IPS DF 6.9 (cell line): ENCODE data around the gene PGK2.

Source experiments
- DNase-seq: peaks from one replicate; pipeline ENCODE4 v3.0.0-alpha.2; 2013; ENCODE audit warnings: low read depth, low spot score
- H3K27ac ChIP-seq: one replicate; pipeline ENCODE4 v1.5.1; 2013; ENCODE audit warnings: low read length, control low read depth
- H3K27me3 ChIP-seq: 2 replicates; pipeline ENCODE4 v1.6.1; 2013; ENCODE audit warnings: mild to moderate bottlenecking, low read length; ENCODE audit not compliant: control insufficient read depth, insufficient read depth
- H3K36me3 ChIP-seq: 2 replicates; pipeline ENCODE4 v1.6.1; 2013; ENCODE audit warnings: low read length; ENCODE audit not compliant: control insufficient read depth, insufficient read depth
- H3K4me1 ChIP-seq: 2 replicates; pipeline ENCODE4 v1.6.1; 2013; ENCODE audit warnings: low read length; ENCODE audit not compliant: control insufficient read depth, insufficient read depth
- H3K4me3 ChIP-seq: 2 replicates; pipeline ENCODE4 v1.5.1; 2013; ENCODE audit warnings: mild to moderate bottlenecking, low read length
- H3K9me3 ChIP-seq: 2 replicates; pipeline ENCODE4 v1.6.1; 2013; ENCODE audit warnings: low read length, inconsistent platforms; ENCODE audit not compliant: control insufficient read depth, insufficient read depth
- WGBS: extraction: QIAGEN DNeasy Blood & Tissue Kit; methylation state at CpG from one replicate; pipeline ENCODE4 v1.1.7; 2013; ENCODE audit warnings: mixed read lengths, missing lambda C conversion rate; ENCODE audit not compliant: insufficient read length, insufficient coverage; 5-methylcytosine and 5-hydroxymethylcytosine counted together

PGK2 gene

DNA sequence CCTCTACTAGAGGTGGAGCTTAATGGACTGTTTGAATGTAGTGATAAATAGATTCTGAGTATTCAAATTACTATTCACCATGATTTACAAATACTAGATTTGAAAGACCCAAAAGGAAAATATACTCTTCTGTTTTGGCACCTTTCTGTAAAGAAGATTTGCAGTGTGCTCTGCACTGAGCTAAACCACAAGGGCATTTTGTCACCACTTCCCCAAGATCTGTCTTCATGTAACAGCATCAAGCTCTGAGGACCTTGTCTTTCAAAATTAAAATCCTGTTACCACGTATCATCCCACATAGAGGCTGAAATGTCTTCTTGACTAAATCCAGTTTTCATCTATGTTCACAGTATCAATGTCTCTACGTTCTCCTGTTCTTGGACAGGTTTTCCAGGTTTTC lies 3.3 kb upstream of the PGK2 start:
- no peak overlapping the region for H3K27ac ChIP-seq
- DNase-seq, result no peak
- no peak overlapping the region for H3K4me3 ChIP-seq
- H3K9me3 ChIP-seq, result no peaks in the 10 kb centered on the region
- WGBS, result no CpG with 5 or more reads among the region's 2 CpGs
- no peaks in the 10 kb centered on the region for H3K4me1 ChIP-seq
- no peaks in the 10 kb centered on the region for H3K36me3 ChIP-seq
- H3K27me3 ChIP-seq, result no peaks in the 10 kb centered on the region

DNA sequence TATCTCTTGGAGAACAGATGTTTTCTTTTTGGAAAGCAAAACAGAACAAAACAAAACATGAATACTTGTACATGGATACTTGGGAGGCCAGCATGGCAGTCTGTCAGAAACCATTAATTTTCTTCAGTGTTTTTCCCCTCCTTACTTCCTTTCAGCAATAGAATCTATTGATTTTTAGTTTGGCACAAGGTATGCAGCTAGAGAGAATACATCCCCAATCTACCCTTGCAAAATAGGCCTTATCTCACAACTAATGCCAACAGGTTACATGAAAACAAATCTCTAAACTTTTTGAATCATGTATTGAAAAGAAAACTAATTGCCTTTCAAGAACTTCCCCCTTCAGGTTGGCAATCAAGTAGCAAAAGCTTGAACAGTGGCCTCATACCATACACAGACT lies 2.8 kb downstream of the PGK2 start:
- Histone ChIP-seq H3K27ac (no peak overlapping the region), H3K27me3 (no peaks in the 10 kb centered on the region), H3K36me3 (no peaks in the 10 kb centered on the region), H3K9me3 (no peaks in the 10 kb centered on the region), H3K4me1 (no peaks in the 10 kb centered on the region), H3K4me3 (no peak overlapping the region)
- DNase-seq, result no peak

DNA sequence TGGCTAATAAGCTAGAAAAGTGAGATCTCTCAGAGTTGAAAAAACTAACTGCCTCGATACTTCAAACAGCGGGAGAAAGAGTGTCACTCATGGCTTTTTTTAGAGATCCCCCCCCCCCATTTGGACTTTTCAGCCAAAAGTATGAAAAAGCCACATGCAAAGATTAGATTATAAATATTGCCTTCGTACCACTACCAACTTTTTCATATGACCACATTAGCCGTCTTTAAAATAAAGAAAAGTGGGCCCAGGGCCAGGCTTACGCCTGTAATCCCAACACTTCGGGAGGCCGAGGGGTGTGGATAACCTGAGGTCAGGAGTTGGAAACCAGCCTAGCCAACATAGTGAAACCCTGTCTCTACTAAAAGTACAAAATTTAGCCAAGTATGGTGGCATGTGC lies 4.4 kb downstream of the PGK2 start:
- Histone ChIP-seq H3K27ac (no peak overlapping the region), H3K27me3 (no peaks in the 10 kb centered on the region), H3K36me3 (no peaks in the 10 kb centered on the region), H3K4me1 (no peaks in the 10 kb centered on the region), H3K9me3 (no peaks in the 10 kb centered on the region), H3K4me3 (no peak overlapping the region)
- no peak for DNase-seq
- WGBS, result no CpG with 5 or more reads among the region's 7 CpGs

DNA sequence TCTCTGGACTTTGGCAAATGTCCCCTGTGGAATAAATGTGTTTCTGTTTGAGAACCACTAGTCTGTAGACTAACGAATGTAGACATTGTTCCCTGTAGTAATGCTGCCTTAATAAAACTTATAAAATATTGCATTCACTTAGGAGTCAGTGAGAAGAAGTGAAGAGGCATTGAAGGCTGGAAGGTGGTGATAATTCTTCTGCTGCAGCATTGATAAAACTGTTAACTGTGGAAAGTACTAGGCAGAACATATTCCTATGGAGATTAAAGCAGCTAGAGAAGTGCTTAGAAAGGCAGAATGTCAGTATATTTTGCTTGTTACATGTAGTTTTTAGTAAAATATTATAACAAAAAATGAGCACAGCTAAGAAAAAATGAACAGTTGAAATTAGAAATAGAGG lies 4.8 kb downstream of the PGK2 start:
- H3K9me3 ChIP-seq, result no peaks in the 10 kb centered on the region
- no peaks in the 10 kb centered on the region for H3K27me3 ChIP-seq
- no peaks in the 10 kb centered on the region for H3K36me3 ChIP-seq
- no peak overlapping the region for H3K4me3 ChIP-seq
- no peaks in the 10 kb centered on the region for H3K4me1 ChIP-seq
- H3K27ac ChIP-seq, result no peak overlapping the region
- WGBS, result no CpG with 5 or more reads among the region's 1 CpG
- DNase-seq, result no peak

DNA sequence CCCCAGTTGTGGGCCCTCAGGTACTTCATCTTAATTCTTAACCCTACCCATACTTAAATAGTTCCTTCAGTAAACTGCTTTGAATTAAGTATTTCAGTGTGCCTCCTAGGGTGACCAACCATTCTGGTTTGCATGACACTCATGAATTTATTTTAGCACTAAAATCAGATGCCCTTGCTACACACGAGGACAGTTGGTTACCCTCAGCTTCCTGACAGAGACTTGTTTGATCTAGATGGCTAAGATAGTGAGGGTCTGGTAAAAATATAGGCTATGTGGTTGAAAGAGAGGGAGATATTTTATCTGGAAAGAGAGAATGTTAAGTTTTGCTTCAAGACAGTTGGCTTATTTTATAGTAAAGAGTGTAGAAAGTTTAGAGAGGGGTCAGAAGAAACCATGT lies 10.6 kb downstream of the PGK2 start:
- Histone ChIP-seq H3K27me3 (no peaks in the 10 kb centered on the region), H3K27ac (no peak overlapping the region), H3K36me3 (no peaks in the 10 kb centered on the region), H3K4me3 (no peak overlapping the region), H3K4me1 (no peaks in the 10 kb centered on the region), H3K9me3 (no peaks in the 10 kb centered on the region)
- no peak for DNase-seq
- WGBS, result no CpG with 5 or more reads among the region's 1 CpG

DNA sequence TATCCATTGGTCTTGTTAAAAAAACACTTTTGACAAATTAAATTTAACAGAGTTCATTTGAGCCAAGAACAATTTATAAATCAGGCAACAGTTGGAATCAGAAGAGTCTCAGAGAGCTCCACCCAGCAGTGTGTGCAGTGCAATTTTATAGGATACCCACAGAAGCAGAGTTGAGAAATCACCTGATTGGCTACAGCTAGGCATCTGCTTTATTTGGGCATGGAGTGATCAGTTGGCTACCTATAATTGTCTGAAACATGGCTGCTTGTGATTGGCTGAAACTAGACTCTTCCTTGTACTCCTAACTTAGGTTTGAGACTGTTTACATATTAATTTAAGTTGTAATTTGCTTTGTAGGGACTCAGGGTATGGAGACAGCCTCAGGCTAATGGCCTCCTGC lies 12.0 kb downstream of the PGK2 start:
- Histone ChIP-seq H3K4me1 (no peaks in the 10 kb centered on the region), H3K27ac (no peak overlapping the region), H3K27me3 (no peaks in the 10 kb centered on the region), H3K9me3 (no peaks in the 10 kb centered on the region), H3K4me3 (no peak overlapping the region), H3K36me3 (no peaks in the 10 kb centered on the region)
- DNase-seq, result no peak

DNA sequence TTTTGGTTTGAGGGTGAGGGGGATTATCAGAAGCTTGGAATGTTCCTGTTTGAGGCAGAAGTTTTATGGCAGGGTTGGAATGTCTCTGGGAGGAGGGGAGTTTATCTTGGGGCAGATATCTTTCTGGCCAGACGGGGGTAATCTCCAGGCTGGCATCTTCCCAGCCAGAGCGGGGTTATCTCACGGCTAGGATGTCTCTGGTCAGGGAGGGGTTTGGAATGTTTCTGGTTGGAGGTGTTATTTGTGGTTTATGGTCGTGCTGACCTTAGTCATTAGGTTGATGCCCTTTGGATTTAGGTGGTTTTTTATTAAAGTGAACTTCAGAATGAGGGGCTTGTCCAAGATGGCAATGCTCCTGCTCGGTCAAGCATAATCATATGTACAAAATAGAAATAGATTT lies 14.8 kb downstream of the PGK2 start:
- DNase-seq, result no peak
- H3K27me3 ChIP-seq, result no peaks in the 10 kb centered on the region
- no CpG with 5 or more reads among the region's 5 CpGs for WGBS
- H3K27ac ChIP-seq, result no peak overlapping the region
- H3K4me1 ChIP-seq, result no peaks in the 10 kb centered on the region
- no peaks in the 10 kb centered on the region for H3K9me3 ChIP-seq
- no peak overlapping the region for H3K4me3 ChIP-seq
- H3K36me3 ChIP-seq, result no peaks in the 10 kb centered on the region

DNA sequence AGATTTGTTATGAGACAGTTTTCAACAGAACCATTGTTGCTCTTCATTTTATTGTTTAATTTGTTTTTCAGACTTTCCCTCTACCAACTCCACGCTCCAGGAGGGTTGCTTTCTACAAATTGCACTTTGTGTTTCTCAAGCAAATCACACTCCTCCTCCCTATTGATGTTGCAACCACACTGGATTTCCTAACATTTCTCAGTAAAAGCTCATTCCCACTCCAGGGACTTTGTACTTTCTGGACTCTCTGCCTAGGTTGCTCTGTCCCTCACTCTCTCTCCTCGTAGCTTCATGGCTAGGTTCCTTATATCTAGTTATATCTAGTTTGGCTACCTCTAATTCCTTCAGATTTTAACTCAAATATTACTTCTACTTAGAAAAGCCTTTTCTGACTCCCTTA lies 20.3 kb downstream of the PGK2 start:
- Histone ChIP-seq H3K27me3 (no peaks in the 10 kb centered on the region), H3K36me3 (no peaks in the 10 kb centered on the region), H3K4me3 (no peak overlapping the region), H3K27ac (no peak overlapping the region), H3K9me3 (no peaks in the 10 kb centered on the region), H3K4me1 (no peaks in the 10 kb centered on the region)
- DNase-seq, result no peak
- no CpG with 5 or more reads among the region's 2 CpGs for WGBS

DNA sequence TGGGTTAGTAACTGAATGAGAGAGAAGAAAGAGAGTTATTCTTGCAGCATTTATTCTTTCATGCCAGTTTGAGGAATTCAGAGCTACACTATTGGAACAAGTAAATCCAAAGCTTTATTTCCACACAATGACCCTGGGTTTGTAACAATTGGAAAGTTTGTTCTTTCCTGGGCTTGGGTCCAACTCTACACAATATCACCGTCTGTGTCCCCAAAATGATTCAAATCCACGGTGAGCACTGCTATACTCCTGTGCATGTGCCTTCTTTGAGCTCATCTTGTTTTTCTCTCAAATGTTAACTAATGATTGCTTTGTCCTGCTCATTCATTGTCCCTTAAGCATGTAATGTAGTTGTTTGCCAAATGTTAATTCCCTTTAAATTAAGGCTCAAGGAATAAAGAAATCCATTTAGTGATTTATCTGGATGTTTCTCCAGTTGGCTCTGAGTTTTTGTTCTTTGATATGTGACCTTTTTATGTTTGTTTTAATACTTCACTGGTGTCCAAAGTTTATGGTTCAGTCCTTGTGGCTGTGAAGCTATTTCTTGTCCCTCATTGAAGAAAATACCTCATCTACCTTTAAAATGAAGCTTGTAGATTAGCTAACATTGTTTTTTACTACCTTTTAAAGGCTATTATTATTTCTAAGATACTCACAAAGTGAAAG lies 22.4 kb downstream of the PGK2 start:
- H3K9me3 ChIP-seq, result no peaks in the 10 kb centered on the region
- no peak overlapping the region for H3K27ac ChIP-seq
- DNase-seq, result no peak
- no peaks in the 10 kb centered on the region for H3K36me3 ChIP-seq
- no peaks in the 10 kb centered on the region for H3K4me1 ChIP-seq
- no peaks in the 10 kb centered on the region for H3K27me3 ChIP-seq
- no peak overlapping the region for H3K4me3 ChIP-seq
- no CpG with 5 or more reads among the region's 2 CpGs for WGBS

DNA sequence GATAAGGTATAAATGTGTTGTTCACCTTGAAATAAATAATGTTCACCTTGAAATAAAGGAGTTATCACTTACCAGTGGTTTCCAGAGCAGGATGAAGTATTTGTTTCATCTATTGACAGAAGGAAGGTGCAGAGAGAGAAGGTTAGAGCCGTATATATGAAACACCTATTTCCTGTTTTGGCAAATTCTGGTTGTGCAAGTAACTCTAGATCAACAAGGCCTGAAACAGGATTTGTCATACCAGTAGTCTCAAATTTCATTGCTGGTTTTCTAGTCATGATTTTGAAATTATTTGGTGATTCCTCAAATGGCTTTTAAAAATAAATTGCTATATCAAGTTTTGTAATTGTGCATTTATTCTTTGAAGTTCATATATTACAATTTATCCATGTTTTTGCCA lies 42.8 kb downstream of the PGK2 start, which contains the start of gene CRISP3:
Gene CRISP3 (minus strand): TSS at position 130 of the 400 bp plus-strand sequence. CDS start 21 bp downstream, at position 109.
- no CpG with 5 or more reads among the region's 1 CpG for WGBS
- Histone ChIP-seq H3K36me3 (no peaks in the 10 kb centered on the region), H3K9me3 (no peaks in the 10 kb centered on the region), H3K27me3 (no peaks in the 10 kb centered on the region), H3K27ac (no peak within 1 kb of the TSS), H3K4me3 (no peak within 1 kb of the TSS), H3K4me1 (no peaks in the 10 kb centered on the region)
- no peak for DNase-seq

DNA sequence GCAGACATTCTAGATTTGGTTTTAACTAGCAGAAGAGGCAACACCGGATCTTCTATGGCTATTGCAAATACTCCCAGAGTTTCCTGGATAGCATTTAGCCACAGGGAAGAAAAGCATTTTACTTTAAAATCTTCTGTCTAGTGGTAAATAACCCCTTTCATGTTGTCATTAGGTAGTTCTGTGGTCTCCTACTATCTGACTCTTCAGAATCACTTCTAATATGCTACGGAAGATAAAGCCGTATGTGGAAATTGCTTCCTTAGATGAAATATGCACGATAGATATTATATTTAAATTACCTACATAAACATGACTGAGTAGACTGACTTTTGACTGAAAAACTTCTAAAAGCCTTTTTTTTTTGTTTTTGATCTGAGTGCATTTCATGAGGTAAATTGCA lies 43.7 kb downstream of the PGK2 start:
- no peaks in the 10 kb centered on the region for H3K27me3 ChIP-seq
- WGBS, result no CpG with 5 or more reads among the region's 4 CpGs
- DNase-seq, result no peak
- H3K9me3 ChIP-seq, result no peaks in the 10 kb centered on the region
- no peaks in the 10 kb centered on the region for H3K36me3 ChIP-seq
- no peak overlapping the region for H3K4me3 ChIP-seq
- H3K4me1 ChIP-seq, result no peaks in the 10 kb centered on the region
- H3K27ac ChIP-seq, result no peak overlapping the region
